Suprapubic skin (tissue), 4 donors: ENCODE data around the gene APLP2. TPM values are rescaled to one million over a fixed set of nuclear protein-coding genes. Genes with fewer than 3 reads are reported as not detected.

ENCODE experiments used
- DNase-seq, 2 donors: peaks; one replicate each; pipeline ENCODE4 v3.0.0-alpha.2; 2019; ENCODE audit warnings: low spot score in 2 of 2
- H3K27ac ChIP-seq: fragments of 200-600 bp; sonication (generic); one replicate; pipeline ENCODE4 v1.5.1; 2019
- H3K27me3 ChIP-seq: fragments of 200-600 bp; sonication (generic); one replicate; pipeline ENCODE4 v1.5.1; 2019
- H3K36me3 ChIP-seq: fragments of 200-600 bp; sonication (generic); one replicate; pipeline ENCODE4 v1.5.1; 2019
- H3K4me1 ChIP-seq: fragments of 200-600 bp; sonication (generic); one replicate; pipeline ENCODE4 v1.5.1; 2019
- H3K4me3 ChIP-seq: fragments of 200-600 bp; sonication (generic); one replicate; pipeline ENCODE4 v1.5.1; 2019; ENCODE audit warnings: mild to moderate bottlenecking
- H3K9me3 ChIP-seq: fragments of 200-600 bp; sonication (generic); one replicate; pipeline ENCODE4 v1.5.1; 2019
- EP300 ChIP-seq: sonication (generic); formaldehyde crosslinking; IDR thresholded peaks from one replicate; pipeline ENCODE4 v1.6.1; 2017; ENCODE audit warnings: antibody characterized with exemption
- POLR2A ChIP-seq, 2 donors: fragments of 450-650 bp; IDR thresholded peaks; one replicate each; pipeline ENCODE4 v1.6.1; 2017; ENCODE audit warnings: antibody characterized with exemption in 2 of 2, mild to moderate bottlenecking in 2 of 2, moderate library complexity in 2 of 2
- POLR2AphosphoS5 ChIP-seq, 3 donors: sonication (generic); formaldehyde crosslinking; IDR thresholded peaks; one replicate each; pipeline ENCODE4 v1.6.1; 2017; ENCODE audit warnings: antibody characterized with exemption in 3 of 3
- WGBS: methylation state at CpG from one replicate; pipeline ENCODE4 v1.1.5; 2018; 5-methylcytosine and 5-hydroxymethylcytosine counted together
- total RNA-seq, 4 donors: library from RNA; depleted of rRNA; stranded (reverse); fragments of >200 nt; gene quantifications; one replicate each; pipeline ENCODE4 v1.1.0, GENCODE V29; 2016
- TF ChIP-seq, protein P1 (sequence below), 2 donors: fragments of 200-600 bp in 1 of 2; fragments of 450-650 bp in 1 of 2; sonication (generic) in 1 of 2; IDR thresholded peaks; one replicate each; pipeline ENCODE4 v1.5.1; 2016 to 2019; ENCODE audit warnings: antibody characterized with exemption in 2 of 2, mild to moderate bottlenecking in 1 of 2, moderate library complexity in 1 of 2

APLP2 gene
- total RNA-seq, 4 donors from 2014 or later: 150 to 237 (median 174) TPM

GRCh38 chr11:130137999-130138398 is 68.3 kb downstream of the APLP2 start:
- 90% methylated on average over 9 of the region's 9 CpGs for WGBS
- H3K4me3 ChIP-seq: no peak overlapping the region
- no peaks in the 10 kb centered on the region for H3K9me3 ChIP-seq
- no peaks in the 10 kb centered on the region for H3K4me1 ChIP-seq
- H3K27me3 ChIP-seq: no peaks in the 10 kb centered on the region
- DNase-seq: no peak
- H3K27ac ChIP-seq: no peak overlapping the region
- peaks cover 81% of the 10 kb centered on the region for H3K36me3 ChIP-seq
- no peak for TF ChIP-seq EP300
- no peak for TF ChIP-seq POLR2AphosphoS5 (IDR thresholded peaks at IDR 0.05)
- TF ChIP-seq, protein P1, sequence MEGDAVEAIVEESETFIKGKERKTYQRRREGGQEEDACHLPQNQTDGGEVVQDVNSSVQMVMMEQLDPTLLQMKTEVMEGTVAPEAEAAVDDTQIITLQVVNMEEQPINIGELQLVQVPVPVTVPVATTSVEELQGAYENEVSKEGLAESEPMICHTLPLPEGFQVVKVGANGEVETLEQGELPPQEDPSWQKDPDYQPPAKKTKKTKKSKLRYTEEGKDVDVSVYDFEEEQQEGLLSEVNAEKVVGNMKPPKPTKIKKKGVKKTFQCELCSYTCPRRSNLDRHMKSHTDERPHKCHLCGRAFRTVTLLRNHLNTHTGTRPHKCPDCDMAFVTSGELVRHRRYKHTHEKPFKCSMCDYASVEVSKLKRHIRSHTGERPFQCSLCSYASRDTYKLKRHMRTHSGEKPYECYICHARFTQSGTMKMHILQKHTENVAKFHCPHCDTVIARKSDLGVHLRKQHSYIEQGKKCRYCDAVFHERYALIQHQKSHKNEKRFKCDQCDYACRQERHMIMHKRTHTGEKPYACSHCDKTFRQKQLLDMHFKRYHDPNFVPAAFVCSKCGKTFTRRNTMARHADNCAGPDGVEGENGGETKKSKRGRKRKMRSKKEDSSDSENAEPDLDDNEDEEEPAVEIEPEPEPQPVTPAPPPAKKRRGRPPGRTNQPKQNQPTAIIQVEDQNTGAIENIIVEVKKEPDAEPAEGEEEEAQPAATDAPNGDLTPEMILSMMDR (IDR thresholded peaks at IDR 0.05): no peak
- TF ChIP-seq POLR2A (IDR thresholded peaks at IDR 0.05): no peak

DNA sequence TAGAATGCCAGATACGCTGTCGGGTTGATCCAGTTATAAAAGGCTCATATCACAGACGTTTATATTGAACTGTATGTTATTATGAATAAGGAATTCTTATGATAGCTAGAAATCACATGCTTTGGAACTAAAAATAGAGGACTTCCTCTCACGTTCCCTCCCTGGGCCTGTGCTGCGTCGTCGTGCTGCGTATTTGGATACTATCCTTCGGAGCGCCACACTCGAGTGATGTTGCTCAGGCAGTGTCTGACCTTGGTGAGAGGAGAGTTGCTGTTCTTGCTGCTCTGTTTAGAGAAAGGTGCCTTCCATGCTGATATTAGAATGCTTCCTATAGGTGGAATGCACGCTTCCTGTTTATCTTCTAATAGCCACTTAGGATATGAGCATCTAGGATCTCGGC is 69.7 kb downstream of the APLP2 start:
- H3K36me3 ChIP-seq: peaks cover 82% of the 10 kb centered on the region
- H3K4me3 ChIP-seq: no peak overlapping the region
- no peak overlapping the region for H3K27ac ChIP-seq
- 91% methylated on average over 13 of the region's 13 CpGs for WGBS
- no peaks in the 10 kb centered on the region for H3K27me3 ChIP-seq
- no peaks in the 10 kb centered on the region for H3K9me3 ChIP-seq
- no peak for TF ChIP-seq POLR2A (IDR thresholded peaks at IDR 0.05)
- no peak for TF ChIP-seq EP300
- TF ChIP-seq, protein P1 (IDR thresholded peaks at IDR 0.05): no peak
- TF ChIP-seq POLR2AphosphoS5 (IDR thresholded peaks at IDR 0.05): no peak
- no peak for DNase-seq
- no peaks in the 10 kb centered on the region for H3K4me1 ChIP-seq

- 92% methylated on average over 16 of the region's 19 CpGs for WGBS
- Histone ChIP-seq H3K27me3 (no peaks in the 10 kb centered on the region), H3K9me3 (no peaks in the 10 kb centered on the region), H3K27ac (no peak overlapping the region), H3K36me3 (peaks cover 80% of the 10 kb centered on the region), H3K4me1 (peaks cover 14% of the 10 kb centered on the region), H3K4me3 (no peak overlapping the region)
- no peak for DNase-seq
- TF ChIP-seq POLR2AphosphoS5 (IDR thresholded peaks at IDR 0.05): no peak
- TF ChIP-seq, protein P1 (IDR thresholded peaks at IDR 0.05): no peak
- TF ChIP-seq POLR2A (IDR thresholded peaks at IDR 0.05): no peak
- TF ChIP-seq EP300: no peak
These were observed 72.1 kb downstream of the APLP2 start for GRCh38 chr11:130141561-130142341.

- DNase-seq: no peak
- Histone ChIP-seq H3K4me3 (no peak overlapping the region), H3K27me3 (no peaks in the 10 kb centered on the region), H3K27ac (no peak overlapping the region), H3K36me3 (peaks cover 64% of the 10 kb centered on the region), H3K9me3 (no peaks in the 10 kb centered on the region), H3K4me1 (peaks cover 18% of the 10 kb centered on the region)
- 85% methylated on average over 10 of the region's 10 CpGs for WGBS
- TF ChIP-seq, protein P1 (IDR thresholded peaks at IDR 0.05): no peak
- no peak for TF ChIP-seq POLR2AphosphoS5 (IDR thresholded peaks at IDR 0.05)
These were observed 74.4 kb downstream of the APLP2 start for GRCh38 chr11:130144141-130144540.

- Histone ChIP-seq H3K27me3 (no peaks in the 10 kb centered on the region), H3K4me3 (no peak overlapping the region), H3K4me1 (peaks cover 18% of the 10 kb centered on the region), H3K27ac (no peak overlapping the region), H3K36me3 (peaks cover 57% of the 10 kb centered on the region), H3K9me3 (no peaks in the 10 kb centered on the region)
- DNase-seq: no peak
- 94% methylated on average over 7 of the region's 7 CpGs for WGBS
- TF ChIP-seq, protein P1 (IDR thresholded peaks at IDR 0.05): no peak
- TF ChIP-seq POLR2AphosphoS5 (IDR thresholded peaks at IDR 0.05) (no peak), POLR2A (IDR thresholded peaks at IDR 0.05) (no peak), EP300 (no peak)
These were observed 75.2 kb downstream of the APLP2 start for GRCh38 chr11:130144861-130145281.
